Prostate gland (tissue), 2 donors: Measurements from ENCODE around the gene MPPE1.

Source experiments
- POLR2A ChIP-seq: fragments of 450-650 bp; IDR thresholded peaks from one replicate; pipeline ENCODE4 v1.6.1; 2016; ENCODE audit warnings: antibody characterized with exemption, mild to moderate bottlenecking
- POLR2AphosphoS5 ChIP-seq: sonication (generic); formaldehyde crosslinking; IDR thresholded peaks from one replicate; pipeline ENCODE4 v1.6.1; 2017; ENCODE audit warnings: antibody characterized with exemption
- TF ChIP-seq, protein P1 (sequence below), 4 experiments: fragments of 200-600 bp in 2 of 4; fragments of 450-650 bp in 2 of 4; sonication (generic) in 2 of 4; IDR thresholded peaks; 1 replicate in 3 of 4; 2 replicates in 1 of 4; pipeline ENCODE4 v1.5.1; 2016 to 2019; ENCODE audit warnings: antibody characterized with exemption in 4 of 4, mild to moderate bottlenecking in 2 of 4, moderate library complexity in 2 of 4

DNA sequence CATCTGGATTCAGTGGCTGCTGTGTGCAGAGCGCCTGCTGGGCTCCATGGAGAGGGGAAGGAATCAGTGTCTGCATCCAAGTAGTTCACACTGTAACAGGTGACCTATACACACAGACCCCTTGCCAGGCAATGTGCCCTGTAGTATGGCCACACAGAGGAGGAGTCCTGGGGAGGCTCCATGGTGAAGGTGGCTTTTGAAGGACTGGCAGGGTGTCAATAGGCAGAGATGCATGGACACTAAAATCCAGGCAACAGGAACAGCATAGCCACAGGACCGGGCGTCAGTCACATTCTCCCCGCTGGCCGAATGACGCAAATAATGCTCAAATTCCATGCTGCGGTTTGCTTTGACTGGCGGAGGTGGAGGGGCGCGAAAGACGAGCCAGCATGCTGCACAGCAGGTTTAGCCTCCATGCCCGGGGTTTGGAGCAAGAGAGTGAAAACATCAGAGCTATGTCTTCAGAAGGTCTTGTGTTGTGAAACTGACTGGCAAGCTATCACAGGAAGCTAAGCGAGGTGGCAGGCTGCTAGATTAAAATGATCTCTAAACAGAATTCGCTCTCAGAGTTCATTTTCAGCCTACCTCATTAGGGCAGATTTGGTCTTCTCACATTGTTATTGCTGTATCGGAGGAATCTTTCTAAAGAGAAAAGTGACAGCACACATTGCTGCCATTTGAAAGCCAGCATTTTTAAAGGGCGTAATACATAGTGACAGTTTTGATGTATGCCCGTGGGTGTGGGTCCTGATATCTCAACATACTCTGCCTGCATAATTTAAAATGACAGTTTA lies 58.1 kb downstream of the MPPE1 start:
- TF ChIP-seq, protein P1, sequence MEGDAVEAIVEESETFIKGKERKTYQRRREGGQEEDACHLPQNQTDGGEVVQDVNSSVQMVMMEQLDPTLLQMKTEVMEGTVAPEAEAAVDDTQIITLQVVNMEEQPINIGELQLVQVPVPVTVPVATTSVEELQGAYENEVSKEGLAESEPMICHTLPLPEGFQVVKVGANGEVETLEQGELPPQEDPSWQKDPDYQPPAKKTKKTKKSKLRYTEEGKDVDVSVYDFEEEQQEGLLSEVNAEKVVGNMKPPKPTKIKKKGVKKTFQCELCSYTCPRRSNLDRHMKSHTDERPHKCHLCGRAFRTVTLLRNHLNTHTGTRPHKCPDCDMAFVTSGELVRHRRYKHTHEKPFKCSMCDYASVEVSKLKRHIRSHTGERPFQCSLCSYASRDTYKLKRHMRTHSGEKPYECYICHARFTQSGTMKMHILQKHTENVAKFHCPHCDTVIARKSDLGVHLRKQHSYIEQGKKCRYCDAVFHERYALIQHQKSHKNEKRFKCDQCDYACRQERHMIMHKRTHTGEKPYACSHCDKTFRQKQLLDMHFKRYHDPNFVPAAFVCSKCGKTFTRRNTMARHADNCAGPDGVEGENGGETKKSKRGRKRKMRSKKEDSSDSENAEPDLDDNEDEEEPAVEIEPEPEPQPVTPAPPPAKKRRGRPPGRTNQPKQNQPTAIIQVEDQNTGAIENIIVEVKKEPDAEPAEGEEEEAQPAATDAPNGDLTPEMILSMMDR (IDR thresholded peaks at IDR 0.05), result no peak
- TF ChIP-seq POLR2AphosphoS5 (peak; percentile 70), POLR2A (peak; percentile 34)
